ENCODE data around the gene ACHE. TPM values are rescaled to one million over a fixed set of nuclear protein-coding genes. Genes with fewer than 3 reads are reported as not detected.

The ACHE gene
- total RNA-seq, 1 donor from 2014 or later: 0.09 TPM

GRCh38 chr7:100893910-100894721 is 1.6 kb downstream of the ACHE start:
- intact Hi-C loops (cut with micrococcal nuclease): no loop called here
- Mint-ChIP-seq H3K27ac (no peak overlapping the region), H3K27me3 (ENCODE audit: low read depth) (peaks cover 50% of the 10 kb centered on the region)

GRCh38 chr7:100893318-100893895 is 2.3 kb downstream of the ACHE start:
- no peaks in the 10 kb centered on the region for H3K9me3 Mint-ChIP-seq
- peaks cover 50% of the 10 kb centered on the region for H3K27me3 Mint-ChIP-seq (ENCODE audit: low read depth)
- peaks cover 20% of the 10 kb centered on the region for H3K4me1 Mint-ChIP-seq (ENCODE audit: low read depth)
- no peak for DNase-seq (ENCODE audit: low spot score)
- no peak overlapping the region for H3K27ac Mint-ChIP-seq
- no peak overlapping the region for H3K4me3 Mint-ChIP-seq (ENCODE audit: low read depth)
- peaks cover 4% of the 10 kb centered on the region for H3K36me3 Mint-ChIP-seq (ENCODE audit: low read depth)
- intact Hi-C loops (cut with micrococcal nuclease): no loop called here

More at GRCh38 chr7:100893910-100894721, 1.6 kb downstream of the ACHE start:
- no peak for DNase-seq (ENCODE audit: low spot score)
- peaks cover 16% of the 10 kb centered on the region for H3K4me1 Mint-ChIP-seq (ENCODE audit: low read depth)
- H3K36me3 Mint-ChIP-seq (ENCODE audit: low read depth): no peaks in the 10 kb centered on the region
- peak overlapping the region; percentile 39 for H3K4me3 Mint-ChIP-seq (ENCODE audit: low read depth)
- no peaks in the 10 kb centered on the region for H3K9me3 Mint-ChIP-seq

- intact Hi-C loops (cut with micrococcal nuclease): no loop called here
- Mint-ChIP-seq H3K4me1 (ENCODE audit: low read depth) (peaks cover 27% of the 10 kb centered on the region), H3K27ac (no peak overlapping the region), H3K36me3 (ENCODE audit: low read depth) (peaks cover 12% of the 10 kb centered on the region), H3K27me3 (ENCODE audit: low read depth) (peaks cover 42% of the 10 kb centered on the region), H3K9me3 (no peaks in the 10 kb centered on the region), H3K4me3 (ENCODE audit: low read depth) (peak overlapping the region; percentile 8)
- no peak for DNase-seq (ENCODE audit: low spot score)
Observed at GRCh38 chr7:100892364-100893317, 3.0 kb downstream of the ACHE start.

- H3K27me3 Mint-ChIP-seq (ENCODE audit: low read depth): peaks cover 37% of the 10 kb centered on the region
- H3K4me1 Mint-ChIP-seq (ENCODE audit: low read depth): peaks cover 35% of the 10 kb centered on the region
- H3K9me3 Mint-ChIP-seq: no peaks in the 10 kb centered on the region
- peak overlapping the region; percentile 67 for H3K27ac Mint-ChIP-seq
- H3K36me3 Mint-ChIP-seq (ENCODE audit: low read depth): peaks cover 21% of the 10 kb centered on the region
- peak overlapping the region; percentile 77 for H3K4me3 Mint-ChIP-seq (ENCODE audit: low read depth)
- no peak for DNase-seq (ENCODE audit: low spot score)
- intact Hi-C loops (cut with micrococcal nuclease): no loop called here
Observed at GRCh38 chr7:100891568-100892247, 4.0 kb downstream of the ACHE start.

GRCh38 chr7:100890653-100891567 is 4.8 kb downstream of the ACHE start:
- Mint-ChIP-seq H3K9me3 (no peaks in the 10 kb centered on the region), H3K27ac (peak overlapping the region; percentile 67), H3K4me3 (ENCODE audit: low read depth) (peak overlapping the region; percentile 79), H3K4me1 (ENCODE audit: low read depth) (peaks cover 37% of the 10 kb centered on the region), H3K27me3 (ENCODE audit: low read depth) (peaks cover 31% of the 10 kb centered on the region), H3K36me3 (ENCODE audit: low read depth) (peaks cover 29% of the 10 kb centered on the region)
- intact Hi-C loops (cut with micrococcal nuclease): no loop called here
- DNase-seq (ENCODE audit: low spot score): no peak

GRCh38 chr7:100888988-100889750 is 6.5 kb downstream of the ACHE start, which contains the start of gene UFSP1:
UFSP1 (minus strand) TSS chr7:100889715; CDS start chr7:100889271, 444 bp downstream.
- Mint-ChIP-seq H3K4me3 (ENCODE audit: low read depth) (peak within 1 kb of the TSS; percentile 79), H3K36me3 (ENCODE audit: low read depth) (peaks cover 47% of the 10 kb centered on the region), H3K27ac (peak within 1 kb of the TSS; percentile 82), H3K4me1 (ENCODE audit: low read depth) (peaks cover 46% of the 10 kb centered on the region), H3K27me3 (ENCODE audit: low read depth) (peaks cover 26% of the 10 kb centered on the region), H3K9me3 (no peaks in the 10 kb centered on the region)
- intact Hi-C loops (cut with micrococcal nuclease): loop anchor here (1.0 to 2.0 kb wide), 2 partner anchors 128 to 282 kb away; no protein-coding TSS in a partner anchor
- no peak for DNase-seq (ENCODE audit: low spot score)

GRCh38 chr7:100888291-100888987 is 7.2 kb downstream of the ACHE start:
- Mint-ChIP-seq H3K4me3 (ENCODE audit: low read depth) (peak overlapping the region; percentile 79), H3K27ac (peak overlapping the region; percentile 82), H3K9me3 (no peaks in the 10 kb centered on the region), H3K36me3 (ENCODE audit: low read depth) (peaks cover 54% of the 10 kb centered on the region), H3K27me3 (ENCODE audit: low read depth) (peaks cover 20% of the 10 kb centered on the region), H3K4me1 (ENCODE audit: low read depth) (peaks cover 46% of the 10 kb centered on the region)
- intact Hi-C loops (cut with micrococcal nuclease): loop anchor here (2.0 kb wide), 1 partner anchor 282 kb away; no protein-coding TSS in a partner anchor
- DNase-seq (ENCODE audit: low spot score): no peak

- peak overlapping the region; percentile 79 for H3K4me3 Mint-ChIP-seq (ENCODE audit: low read depth)
- H3K36me3 Mint-ChIP-seq (ENCODE audit: low read depth): peaks cover 61% of the 10 kb centered on the region
- DNase-seq (ENCODE audit: low spot score): peak; percentile 67
- intact Hi-C loops (cut with micrococcal nuclease): loop anchor here (1.0 to 2.0 kb wide), 2 partner anchors 12 to 283 kb away; partner anchors contain the start of gene SRRT
- no peaks in the 10 kb centered on the region for H3K9me3 Mint-ChIP-seq
- H3K27me3 Mint-ChIP-seq (ENCODE audit: low read depth): peaks cover 16% of the 10 kb centered on the region
- H3K27ac Mint-ChIP-seq: peak overlapping the region; percentile 82
- peaks cover 49% of the 10 kb centered on the region for H3K4me1 Mint-ChIP-seq (ENCODE audit: low read depth)
Observed at GRCh38 chr7:100887516-100888290, 8.0 kb downstream of the ACHE start.

GRCh38 chr7:100886936-100887515 is 8.7 kb downstream of the ACHE start:
- peaks cover 11% of the 10 kb centered on the region for H3K27me3 Mint-ChIP-seq (ENCODE audit: low read depth)
- peak overlapping the region; percentile 79 for H3K4me3 Mint-ChIP-seq (ENCODE audit: low read depth)
- no peaks in the 10 kb centered on the region for H3K9me3 Mint-ChIP-seq
- peaks cover 49% of the 10 kb centered on the region for H3K4me1 Mint-ChIP-seq (ENCODE audit: low read depth)
- peaks cover 68% of the 10 kb centered on the region for H3K36me3 Mint-ChIP-seq (ENCODE audit: low read depth)
- no peak for DNase-seq (ENCODE audit: low spot score)
- peak overlapping the region; percentile 82 for H3K27ac Mint-ChIP-seq
- intact Hi-C loops (cut with micrococcal nuclease): loop anchor here (1.0 kb wide), 1 partner anchor 12 kb away; the partner anchor contains the start of gene SRRT
